ENCODE measurements around the gene NUDT19. TPM values are rescaled to one million over a fixed set of nuclear protein-coding genes. Genes with fewer than 3 reads are reported as not detected.

The NUDT19 gene
- 11.7 TPM for total RNA-seq
- 8.8 TPM for polyA plus RNA-seq (ENCODE audit: insufficient read depth, low read depth, low replicate concordance)
- long read RNA-seq, donor 1, partial matches to known transcripts = 0 of 2 reads
- long read RNA-seq, donor 1, other reads (novel, unspliced or antisense) = 0 of 2 reads
- long read RNA-seq, donor 2, partial matches to known transcripts = 0 of 1 reads
- long read RNA-seq, donor 2, other reads (novel, unspliced or antisense) = 0 of 1 reads
- long read RNA-seq, donor 3, partial matches to known transcripts = 0 of 2 reads
- long read RNA-seq, donor 3, other reads (novel, unspliced or antisense) = 0 of 2 reads
- long read RNA-seq, donor 4, partial matches to known transcripts = 0 of 4 reads
- long read RNA-seq, donor 4, other reads (novel, unspliced or antisense) = 0 of 4 reads
- long read RNA-seq, donor 5 = 0 reads
- long read RNA-seq, donor 6, partial matches to known transcripts = 0 of 2 reads
- long read RNA-seq, donor 6, other reads (novel, unspliced or antisense) = 0 of 2 reads
- long read RNA-seq, donor 7, partial matches to known transcripts = 0 of 2 reads
- long read RNA-seq, donor 7, other reads (novel, unspliced or antisense) = 0 of 2 reads
- long read RNA-seq, donor 8, transcript NUDT19-201 (3 exons, 2,967 nt) = major isoform, 5 of 5 reads
- long read RNA-seq, donor 8, partial matches to known transcripts = 0 of 5 reads
- long read RNA-seq, donor 8, other reads (novel, unspliced or antisense) = 0 of 5 reads
- long read RNA-seq, donor 9 = 0 reads
- long read RNA-seq, donor 10, partial matches to known transcripts = 0 of 1 reads
- long read RNA-seq, donor 10, other reads (novel, unspliced or antisense) = 0 of 1 reads

- DNase-seq (peak; percentile 90 to 96 (median 92)), FAIRE-seq (no peak)
- peaks cover 2 to 20% (median 7%) of the 10 kb centered on the region in 3 donors for H3K4me1 ChIP-seq (ENCODE audit: control insufficient read depth in 2 of 3, insufficient read depth in 2 of 3, low read depth in 1 of 3, low read length in 3 of 3)
- peak within 1 kb of the TSS; percentile 72 to 74 for H3K27ac ChIP-seq (ENCODE audit: low read depth in 2 of 2, low read length in 2 of 2)
- H3K36me3 ChIP-seq (ENCODE audit: control insufficient read depth in 2 of 3, insufficient read depth in 3 of 3, low read length in 3 of 3) = no peaks in the 10 kb centered on the region
- no peak for TF ChIP-seq CTCF (IDR thresholded peaks at IDR 0.05; ENCODE audit: borderline replicate concordance, extremely low read depth, insufficient read depth)
- H3K27me3 ChIP-seq (ENCODE audit: control insufficient read depth, insufficient read depth, low read length) = no peaks in the 10 kb centered on the region
- intact Hi-C loops (cut with DNase I) = no loop called here
- H3K9me3 ChIP-seq (ENCODE audit: control insufficient read depth in 2 of 3, insufficient read depth in 1 of 3, low read length in 3 of 3) = no peaks in the 10 kb centered on the region
- peak within 1 kb of the TSS; percentile 76 to 80 (median 80) for H3K4me3 ChIP-seq (ENCODE audit: low read length in 3 of 3)
- H3K9ac ChIP-seq (ENCODE audit: low read length in 3 of 3) = peak within 1 kb of the TSS; percentile 43 to 67 (median 62)
Observed at GRCh38 chr19:32691291-32691951, at the start of gene NUDT19. Gene NUDT19, plus strand, starts transcription at chr19:32691821. Its CDS starts 140 bp downstream, at chr19:32691961.

GRCh38 chr19:32642771-32643170 lies 48.9 kb upstream of the NUDT19 start:
- intact Hi-C loops (cut with DNase I) = no loop called here
- FAIRE-seq = no peak
- no peaks in the 10 kb centered on the region for H3K4me1 ChIP-seq (ENCODE audit: control insufficient read depth in 2 of 3, insufficient read depth in 2 of 3, low read depth in 1 of 3, low read length in 3 of 3)
- H3K9ac ChIP-seq (ENCODE audit: low read length in 3 of 3) = no peak overlapping the region
- no peaks in the 10 kb centered on the region for H3K27me3 ChIP-seq (ENCODE audit: control insufficient read depth, insufficient read depth, low read length)
- H3K9me3 ChIP-seq (ENCODE audit: control insufficient read depth in 2 of 3, insufficient read depth in 1 of 3, low read length in 3 of 3) = no peaks in the 10 kb centered on the region
- peaks cover 2 to 38% (median 26%) of the 10 kb centered on the region in 3 donors for H3K36me3 ChIP-seq (ENCODE audit: control insufficient read depth in 2 of 3, insufficient read depth in 3 of 3, low read length in 3 of 3)
- DNase-seq = no peak
- H3K4me3 ChIP-seq (ENCODE audit: low read length in 3 of 3) = no peak overlapping the region
- no peak for TF ChIP-seq CTCF (IDR thresholded peaks at IDR 0.05; ENCODE audit: borderline replicate concordance, extremely low read depth, insufficient read depth)
- no peak overlapping the region for H3K27ac ChIP-seq (ENCODE audit: low read depth in 2 of 2, low read length in 2 of 2)

GRCh38 chr19:32646556-32646955 lies 45.1 kb upstream of the NUDT19 start:
- H3K9me3 ChIP-seq (ENCODE audit: control insufficient read depth in 2 of 3, insufficient read depth in 1 of 3, low read length in 3 of 3) = no peaks in the 10 kb centered on the region
- H3K4me3 ChIP-seq (ENCODE audit: low read length in 3 of 3) = no peak overlapping the region
- intact Hi-C loops (cut with DNase I) = no loop called here
- DNase-seq (no peak), FAIRE-seq (no peak)
- H3K27ac ChIP-seq (ENCODE audit: low read depth in 2 of 2, low read length in 2 of 2) = no peak overlapping the region
- peaks cover 2 to 31% (median 21%) of the 10 kb centered on the region in 3 donors for H3K36me3 ChIP-seq (ENCODE audit: control insufficient read depth in 2 of 3, insufficient read depth in 3 of 3, low read length in 3 of 3)
- H3K27me3 ChIP-seq (ENCODE audit: control insufficient read depth, insufficient read depth, low read length) = no peaks in the 10 kb centered on the region
- no peak overlapping the region for H3K9ac ChIP-seq (ENCODE audit: low read length in 3 of 3)
- TF ChIP-seq CTCF (IDR thresholded peaks at IDR 0.05; ENCODE audit: borderline replicate concordance, extremely low read depth, insufficient read depth) = no peak
- H3K4me1 ChIP-seq (ENCODE audit: control insufficient read depth in 2 of 3, insufficient read depth in 2 of 3, low read depth in 1 of 3, low read length in 3 of 3) = no peaks in the 10 kb centered on the region
